ENCODE measurements around the gene LARP1B. TPM values are rescaled to one million over a fixed set of nuclear protein-coding genes. Genes with fewer than 3 reads are reported as not detected.

The LARP1B gene
- 10 to 100 TPM; 20.2 to 20.9 TPM for total RNA-seq

GRCh38 chr4:128060699-128061565 lies at the start of gene LARP1B:
TSS of gene LARP1B (plus strand) at chr4:128061312. CDS start at chr4:128074952, 13,640 bp downstream.
- Histone ChIP-seq H3K9me3 (no peaks in the 10 kb centered on the region), H3K27ac (peak within 1 kb of the TSS; percentile 95), H3K4me1 (replicated peaks) (no peaks in the 10 kb centered on the region), H3K36me3 (no peaks in the 10 kb centered on the region), H3K27me3 (replicated peaks; ENCODE audit: insufficient read depth) (no peaks in the 10 kb centered on the region), H3K4me3 (peak within 1 kb of the TSS; percentile 65 to 87)
- intact Hi-C loops (cut with DNase I), result loop anchor here (2.0 to 5.0 kb wide), 2 partner anchors 96 to 226 kb away; partner anchors contain the start of genes ABHD18, MFSD8 and PGRMC2
- no peak for TF ChIP-seq CTCF (IDR thresholded peaks at IDR 0.05)
- TF ChIP-seq POLR2A (IDR thresholded peaks at IDR 0.05), result peak; percentile 95
- peak; percentile 75 for TF ChIP-seq POLR2AphosphoS5 (IDR thresholded peaks at IDR 0.05)
- WGBS, result under 1% methylated on average over 65 of the region's 112 CpGs
- DNase-seq (ENCODE audit: low spot score), result peak; percentile 95

- Histone ChIP-seq H3K4me1 (replicated peaks) (no peaks in the 10 kb centered on the region), H3K27ac (no peak overlapping the region), H3K9me3 (no peaks in the 10 kb centered on the region), H3K36me3 (peaks cover 0 to 2% of the 10 kb centered on the region in 2 donors), H3K4me3 (no peak overlapping the region), H3K27me3 (replicated peaks; ENCODE audit: insufficient read depth) (no peaks in the 10 kb centered on the region)
- TF ChIP-seq POLR2A (IDR thresholded peaks at IDR 0.05), result no peak
- no peak for TF ChIP-seq POLR2AphosphoS5 (IDR thresholded peaks at IDR 0.05)
- TF ChIP-seq CTCF (IDR thresholded peaks at IDR 0.05), result no peak
- no peak for DNase-seq (ENCODE audit: low spot score)
- intact Hi-C loops (cut with DNase I), result no loop called here
Observed at GRCh38 chr4:128025319-128025718, 35.8 kb upstream of the LARP1B start.

GRCh38 chr4:128029907-128030306 lies 31.2 kb upstream of the LARP1B start:
- TF ChIP-seq CTCF (IDR thresholded peaks at IDR 0.05) (no peak), POLR2A (IDR thresholded peaks at IDR 0.05) (no peak), POLR2AphosphoS5 (IDR thresholded peaks at IDR 0.05) (no peak)
- Histone ChIP-seq H3K27ac (no peak overlapping the region), H3K4me1 (replicated peaks) (no peaks in the 10 kb centered on the region), H3K27me3 (replicated peaks; ENCODE audit: insufficient read depth) (no peaks in the 10 kb centered on the region), H3K4me3 (no peak overlapping the region), H3K36me3 (peaks cover 0 to 2% of the 10 kb centered on the region in 2 donors), H3K9me3 (no peaks in the 10 kb centered on the region)
- intact Hi-C loops (cut with DNase I), result no loop called here
- DNase-seq (ENCODE audit: low spot score), result no peak
- WGBS, result 98% methylated on average over 4 of the region's 4 CpGs

GRCh38 chr4:128031756-128032384 lies 29.2 kb upstream of the LARP1B start:
- H3K4me3 ChIP-seq, result no peak overlapping the region
- TF ChIP-seq POLR2A (IDR thresholded peaks at IDR 0.05), result no peak
- TF ChIP-seq POLR2AphosphoS5 (IDR thresholded peaks at IDR 0.05), result no peak
- no peak for TF ChIP-seq CTCF (IDR thresholded peaks at IDR 0.05)
- intact Hi-C loops (cut with DNase I), result no loop called here
- H3K27ac ChIP-seq, result no peak overlapping the region
- DNase-seq (ENCODE audit: low spot score), result no peak
- H3K36me3 ChIP-seq, result no peaks in the 10 kb centered on the region
- 59% methylated on average over 3 of the region's 3 CpGs for WGBS
- no peaks in the 10 kb centered on the region for H3K9me3 ChIP-seq
- H3K4me1 ChIP-seq (replicated peaks), result no peaks in the 10 kb centered on the region
- no peaks in the 10 kb centered on the region for H3K27me3 ChIP-seq (replicated peaks; ENCODE audit: insufficient read depth)
